GM18951 (cell line): ENCODE measurements around the gene FAHD1.

Source experiments
- POLR2A ChIP-seq: IDR thresholded peaks from 4 replicates; pipeline ENCODE4 v1.6.1; 2011; ENCODE audit warnings: mild to moderate bottlenecking; ENCODE audit not compliant: insufficient read length, insufficient read depth; ENCODE audit errors: extremely low read depth
- in situ Hi-C: fragments of 300-500 bp; cut with MboI; formaldehyde crosslinking; loops from one replicate; pipeline ENCODE4 v1.12.0; 2022; ENCODE audit warnings: low sequenced_read_pairs, mixed read lengths, inconsistent platforms; ENCODE audit not compliant: unreplicated experiment

FAHD1 gene

GRCh38 chr16:1784977-1785845 is 41.8 kb upstream of the FAHD1 start:
- in situ Hi-C loops = no loop called here
- no peak for TF ChIP-seq POLR2A

- TF ChIP-seq POLR2A = no peak
- in situ Hi-C loops = no loop called here
Measured at GRCh38 chr16:1785846-1786170, 41.2 kb upstream of the FAHD1 start.

- no peak for TF ChIP-seq POLR2A
- in situ Hi-C loops = no loop called here
Measured at GRCh38 chr16:1786242-1787055, 40.6 kb upstream of the FAHD1 start.

GRCh38 chr16:1787056-1787321 is 40.0 kb upstream of the FAHD1 start:
- in situ Hi-C loops = no loop called here
- TF ChIP-seq POLR2A = no peak

- in situ Hi-C loops = no loop called here
- TF ChIP-seq POLR2A = no peak
Measured at GRCh38 chr16:1787322-1788094, 39.5 kb upstream of the FAHD1 start.

GRCh38 chr16:1788095-1788707 is 38.8 kb upstream of the FAHD1 start:
- no peak for TF ChIP-seq POLR2A
- in situ Hi-C loops = no loop called here

- TF ChIP-seq POLR2A = no peak
- in situ Hi-C loops = no loop called here
Measured at GRCh38 chr16:1788708-1789100, 38.3 kb upstream of the FAHD1 start.

GRCh38 chr16:1789643-1790045 is 37.4 kb upstream of the FAHD1 start:
- TF ChIP-seq POLR2A = no peak
- in situ Hi-C loops = no loop called here

- no peak for TF ChIP-seq POLR2A
- in situ Hi-C loops = no loop called here
Measured at GRCh38 chr16:1790261-1790610, 36.8 kb upstream of the FAHD1 start.

GRCh38 chr16:1790611-1791255 is 36.3 kb upstream of the FAHD1 start:
- in situ Hi-C loops = no loop called here
- no peak for TF ChIP-seq POLR2A

- TF ChIP-seq POLR2A = no peak
- in situ Hi-C loops = no loop called here
Measured at GRCh38 chr16:1791256-1791942, 35.6 kb upstream of the FAHD1 start.

GRCh38 chr16:1791943-1792812 is 34.8 kb upstream of the FAHD1 start:
- no peak for TF ChIP-seq POLR2A
- in situ Hi-C loops = no loop called here
